ENCODE measurements around the gene NAP1L4.

DNA sequence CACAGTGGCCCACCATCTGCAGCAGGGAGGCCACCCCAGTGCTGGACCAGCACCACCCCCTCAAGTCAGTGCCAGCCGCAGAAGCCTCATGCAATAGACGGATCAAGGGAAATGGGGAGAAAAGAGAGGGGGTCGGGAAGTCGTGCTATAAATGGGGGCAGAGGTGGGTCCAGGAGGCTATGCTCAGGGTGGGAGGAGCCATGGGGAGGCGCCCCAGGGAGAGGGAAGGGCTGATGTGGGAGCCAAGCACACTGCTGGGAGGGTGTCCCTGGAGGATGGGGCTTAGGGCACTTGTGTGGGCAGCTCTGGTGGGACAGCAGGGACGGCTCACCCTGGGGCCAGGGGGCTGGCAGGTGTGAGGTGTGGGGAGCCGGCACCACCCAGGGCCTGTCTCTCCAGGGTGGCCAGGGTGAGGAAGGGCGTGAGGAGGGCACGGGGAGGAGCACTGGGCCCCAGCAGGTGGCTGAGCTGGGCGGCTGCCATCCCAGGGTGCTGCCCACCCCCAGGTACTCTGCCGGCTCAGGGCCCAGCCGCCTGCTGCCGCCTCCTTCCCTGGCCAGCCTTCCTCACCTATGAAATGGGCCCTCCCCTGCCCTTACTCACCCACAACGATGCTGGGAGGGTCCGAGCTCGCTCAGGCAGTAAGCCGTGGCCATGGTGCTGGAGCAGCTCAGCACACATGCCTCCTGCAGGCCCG is 80.9 kb downstream of the NAP1L4 start:
- TF ChIP-seq POLR2A (IDR thresholded peaks at IDR 0.05), result no peak
- TF ChIP-seq, protein P1, sequence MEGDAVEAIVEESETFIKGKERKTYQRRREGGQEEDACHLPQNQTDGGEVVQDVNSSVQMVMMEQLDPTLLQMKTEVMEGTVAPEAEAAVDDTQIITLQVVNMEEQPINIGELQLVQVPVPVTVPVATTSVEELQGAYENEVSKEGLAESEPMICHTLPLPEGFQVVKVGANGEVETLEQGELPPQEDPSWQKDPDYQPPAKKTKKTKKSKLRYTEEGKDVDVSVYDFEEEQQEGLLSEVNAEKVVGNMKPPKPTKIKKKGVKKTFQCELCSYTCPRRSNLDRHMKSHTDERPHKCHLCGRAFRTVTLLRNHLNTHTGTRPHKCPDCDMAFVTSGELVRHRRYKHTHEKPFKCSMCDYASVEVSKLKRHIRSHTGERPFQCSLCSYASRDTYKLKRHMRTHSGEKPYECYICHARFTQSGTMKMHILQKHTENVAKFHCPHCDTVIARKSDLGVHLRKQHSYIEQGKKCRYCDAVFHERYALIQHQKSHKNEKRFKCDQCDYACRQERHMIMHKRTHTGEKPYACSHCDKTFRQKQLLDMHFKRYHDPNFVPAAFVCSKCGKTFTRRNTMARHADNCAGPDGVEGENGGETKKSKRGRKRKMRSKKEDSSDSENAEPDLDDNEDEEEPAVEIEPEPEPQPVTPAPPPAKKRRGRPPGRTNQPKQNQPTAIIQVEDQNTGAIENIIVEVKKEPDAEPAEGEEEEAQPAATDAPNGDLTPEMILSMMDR (IDR thresholded peaks at IDR 0.05), result no peak
